HG02642 (cell line): ENCODE data around the gene RECK.

Experiments
- ATAC-seq: cut with Tn5 transposase; IDR thresholded peaks from one replicate; pipeline ENCODE4 v1.9.1; 2021; ENCODE audit warnings: mild to moderate bottlenecking; ENCODE audit not compliant: unreplicated experiment, poor library complexity

The RECK gene

GRCh38 chr9:36135741-36136271 is 99.1 kb downstream of the RECK start:
- ATAC-seq, result no peak

- peak; percentile 94 for ATAC-seq
Observed at GRCh38 chr9:36136272-36136893, 99.7 kb downstream of the RECK start, which contains the start of gene GLIPR2. Gene GLIPR2 (plus strand): TSS chr9:36136733. CDS start chr9:36136779, 46 bp downstream.

DNA sequence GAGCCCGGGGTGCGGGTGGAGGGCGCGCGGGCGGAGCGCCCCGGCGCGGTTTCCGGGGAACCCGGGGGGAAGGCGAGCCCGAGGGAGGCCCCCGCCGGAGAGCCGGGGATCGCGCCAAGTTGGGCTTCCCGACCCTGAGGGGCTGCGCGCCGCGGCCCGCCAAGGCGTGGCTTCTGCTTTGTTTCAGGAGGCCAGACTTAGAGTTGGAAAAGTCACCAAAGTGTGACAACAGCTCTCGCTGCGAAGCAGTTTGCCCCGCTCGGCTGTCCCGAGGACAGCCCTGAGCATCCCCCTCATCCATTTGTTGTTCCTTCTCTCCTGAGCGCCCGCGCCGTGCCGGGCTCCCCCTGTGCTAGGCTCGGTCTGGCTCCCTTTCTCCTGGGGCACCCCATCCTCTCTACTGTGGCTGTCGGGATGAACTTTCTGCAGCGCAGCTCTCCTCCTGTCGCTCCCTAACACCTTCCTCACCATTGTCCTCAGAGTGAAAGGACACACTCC is 100.2 kb downstream of the RECK start:
- peak; percentile 41 for ATAC-seq

- ATAC-seq, result no peak
Observed at GRCh38 chr9:36137392-36138004, 100.8 kb downstream of the RECK start.

GRCh38 chr9:36138496-36138895 is 101.8 kb downstream of the RECK start:
- ATAC-seq, result no peak

DNA sequence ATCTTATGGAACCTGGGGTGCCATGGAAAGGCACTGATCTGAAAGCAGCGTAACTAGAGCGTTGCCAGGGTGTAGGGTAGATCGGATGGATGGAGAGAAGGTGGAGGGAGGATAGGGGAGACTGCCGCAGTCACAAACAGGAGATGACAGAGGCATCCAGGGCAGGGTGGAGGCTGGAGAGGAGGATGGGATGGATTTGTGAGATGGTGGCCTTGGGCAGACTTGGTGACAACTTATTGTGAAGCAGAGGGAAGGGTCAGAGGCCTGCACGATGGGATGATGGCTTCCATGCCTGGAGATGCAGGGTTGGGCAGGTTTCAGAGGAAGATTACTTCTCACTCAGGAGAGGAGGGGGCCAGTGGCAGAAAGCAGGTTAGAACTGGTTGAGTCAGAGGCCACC is 102.2 kb downstream of the RECK start:
- no peak for ATAC-seq

DNA sequence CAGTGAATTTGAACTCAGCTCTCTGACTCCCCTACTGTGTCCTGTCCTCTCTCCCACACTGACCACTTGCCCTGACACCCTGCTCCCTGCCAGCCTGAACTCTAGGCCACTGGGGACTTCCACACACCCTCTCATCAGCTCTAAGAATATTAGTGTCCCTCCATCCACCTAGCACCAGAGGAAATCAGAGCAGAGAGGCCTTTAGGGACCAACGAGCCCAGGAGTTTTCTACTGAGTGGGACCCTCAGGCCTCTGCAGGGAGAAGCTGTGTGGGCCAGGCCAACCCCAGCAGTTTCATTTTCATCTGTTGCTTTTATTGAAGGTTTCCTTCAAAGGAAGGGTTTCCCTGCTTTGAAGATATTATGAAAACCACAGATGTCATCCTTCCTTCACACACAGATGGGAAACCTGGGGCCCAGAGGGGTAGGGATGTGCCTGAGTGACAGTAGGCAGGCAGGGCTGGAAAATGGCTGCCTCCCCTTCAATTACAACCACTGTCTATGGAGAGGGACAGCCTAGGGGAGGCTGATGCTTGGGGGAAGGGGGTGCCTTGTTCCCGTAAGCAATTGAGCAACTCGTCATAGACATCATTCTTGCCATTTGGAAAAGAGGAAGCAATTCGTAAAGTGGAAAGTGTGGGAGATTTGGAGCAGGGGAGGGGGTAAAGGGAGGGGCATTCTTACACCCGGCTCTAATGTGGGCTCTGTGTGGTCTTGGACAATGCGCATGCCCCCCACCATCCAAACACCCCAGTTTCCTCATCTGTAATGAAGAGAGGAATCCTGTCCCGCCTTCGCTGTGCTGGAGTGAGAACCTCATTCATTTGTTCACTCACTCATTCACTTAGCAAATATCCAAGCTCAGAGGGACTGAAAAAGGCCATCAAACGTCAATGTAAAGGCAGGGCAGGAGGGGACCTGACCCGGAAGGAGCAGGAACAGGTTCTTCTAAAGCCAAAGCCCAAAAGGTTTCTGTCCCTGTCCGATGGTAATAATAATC is 103.7 kb downstream of the RECK start:
- no peak for ATAC-seq

- no peak for ATAC-seq
Observed at GRCh38 chr9:36141288-36141687, 104.6 kb downstream of the RECK start.

DNA sequence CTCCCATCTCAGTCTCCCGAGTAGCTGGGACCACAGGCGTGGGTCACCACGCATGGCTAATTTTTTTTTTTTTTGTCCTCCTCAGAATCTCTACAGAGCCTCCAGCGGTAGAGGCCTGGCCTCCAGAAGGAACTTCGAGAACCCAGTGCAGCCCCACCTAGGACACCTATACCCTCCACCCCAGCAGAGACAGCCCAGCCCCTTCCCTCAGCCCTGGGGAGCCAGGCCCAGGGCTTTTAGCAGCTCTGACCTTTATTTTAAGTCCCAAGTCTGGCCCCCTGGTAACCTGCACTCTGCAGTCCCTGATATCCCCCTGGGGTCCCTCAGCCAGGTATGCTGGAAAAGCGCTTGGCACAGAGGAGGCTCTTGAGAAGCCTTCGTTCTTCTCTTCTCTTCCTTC is 105.0 kb downstream of the RECK start:
- no peak for ATAC-seq

- ATAC-seq, result no peak
Observed at GRCh38 chr9:36142510-36143244, 106.0 kb downstream of the RECK start.

- no peak for ATAC-seq
Observed at GRCh38 chr9:36143245-36143641, 106.5 kb downstream of the RECK start.

GRCh38 chr9:36144309-36145232 is 107.9 kb downstream of the RECK start:
- no peak for ATAC-seq

- no peak for ATAC-seq
Observed at GRCh38 chr9:36145970-36146369, 109.3 kb downstream of the RECK start.

GRCh38 chr9:36146651-36147050 is 109.9 kb downstream of the RECK start:
- ATAC-seq, result no peak

DNA sequence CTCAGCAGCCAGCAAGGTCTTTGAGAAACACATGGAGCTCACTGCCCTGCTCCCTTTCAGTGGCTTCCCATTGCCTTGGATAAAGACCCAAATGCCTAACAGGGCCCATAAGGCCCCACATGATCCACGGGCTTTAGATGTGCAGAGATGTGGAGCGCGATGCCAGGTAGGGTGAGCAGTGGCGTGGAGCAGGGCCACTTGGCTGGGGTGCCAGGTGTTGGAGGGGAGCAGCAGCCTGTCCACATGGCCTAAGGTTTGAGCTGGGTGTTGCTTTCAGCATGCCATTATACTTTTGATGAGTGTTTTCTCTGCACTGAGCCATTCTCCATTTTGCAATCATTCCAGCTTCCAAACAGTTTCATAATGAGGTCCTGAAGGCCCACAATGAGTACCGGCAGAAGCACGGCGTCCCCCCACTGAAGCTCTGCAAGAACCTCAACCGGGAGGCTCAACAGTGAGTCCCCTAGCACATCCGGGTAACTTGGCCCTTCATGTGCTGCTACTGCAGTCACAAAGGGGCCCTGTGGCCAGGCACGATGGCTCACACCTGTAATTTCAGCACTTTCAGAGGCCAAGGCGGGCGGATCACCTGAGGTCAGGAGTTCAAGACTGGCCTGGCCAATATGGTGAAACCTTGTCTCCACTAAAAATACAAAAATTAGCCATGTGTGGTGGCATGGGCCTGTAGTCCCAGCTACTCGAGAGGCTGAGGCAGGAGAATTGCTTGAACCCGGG is 110.9 kb downstream of the RECK start:
- ATAC-seq, result no peak

- peak; percentile 42 for ATAC-seq
Observed at GRCh38 chr9:36148311-36149051, 111.8 kb downstream of the RECK start.

GRCh38 chr9:36149197-36149596 is 112.5 kb downstream of the RECK start:
- ATAC-seq, result no peak
